ENCODE data around the gene FILIP1L. TPM values are rescaled to one million over a fixed set of nuclear protein-coding genes. Genes with fewer than 3 reads are reported as not detected.

FILIP1L gene
- total and polyA plus RNA-seq, 2 of the 8 experiments (the other 6 are each of a cell fraction or from before 2014, with no cell fraction given): 0.06 to 0.09 TPM

DNA sequence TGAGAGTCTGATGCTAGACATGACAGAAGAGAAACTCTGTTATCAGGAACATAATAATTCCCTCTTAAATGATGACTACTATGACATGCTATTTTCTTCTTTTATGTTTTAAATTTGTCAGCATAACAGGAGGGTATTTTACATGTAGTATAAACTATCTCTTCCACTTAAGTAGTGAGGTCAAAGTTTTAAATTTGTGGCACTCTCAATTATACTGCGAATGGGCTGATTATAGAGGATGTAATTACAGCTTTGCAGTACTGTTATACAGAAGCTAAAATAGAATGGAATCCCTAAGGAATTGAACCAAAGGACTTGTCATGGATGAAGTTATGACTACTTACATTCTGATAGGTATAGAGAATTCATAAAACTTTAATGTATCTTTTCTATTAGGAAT lies 262.3 kb downstream of the FILIP1L start:
- H2AK5ac ChIP-seq (ENCODE audit: low read depth, low read length): no peak overlapping the region
- H3K79me1 ChIP-seq (ENCODE audit: low read depth, low read length): peaks cover 6% of the 10 kb centered on the region
- H3K56ac ChIP-seq (replicated peaks; ENCODE audit: insufficient read length, low read depth, low read length): no peak overlapping the region
- H3K23me2 ChIP-seq (ENCODE audit: low read depth, low read length): no peaks in the 10 kb centered on the region
- peaks cover 2 to 8% (median 6%) of the 10 kb centered on the region in 4 experiments; a peak in 4 of 7 replicates for H3K4me1 ChIP-seq (replicated peaks in 1 of 4; ENCODE audit: control insufficient read depth in 3 of 4, insufficient read depth in 4 of 4, low read length in 3 of 4)
- H4K8ac ChIP-seq (ENCODE audit: extremely low read depth, insufficient read depth, low read length): no peak overlapping the region
- DNase-seq (ENCODE audit: low read depth in 1 of 2, low spot score in 2 of 2) (no peak), FAIRE-seq (no peak)
- ChIA-PET POLR2A (ENCODE audit: partially characterized antibody) (no interaction called here), CTCF (ENCODE audit: partially characterized antibody) (interaction anchor here (2.2 kb wide), 1 partner anchor 8 kb away, joined by 12 read pairs; no protein-coding TSS in a partner anchor)
- H3K23ac ChIP-seq (ENCODE audit: insufficient read length): no peak overlapping the region
- H3K4me2 ChIP-seq (ENCODE audit: insufficient read depth in 1 of 2, low read depth in 2 of 2, low read length in 2 of 2): no peak overlapping the region
- no peak overlapping the region for H2BK5ac ChIP-seq (ENCODE audit: low read depth, low read length)
- H4K20me1 ChIP-seq (replicated peaks in 1 of 2; ENCODE audit: control insufficient read depth in 1 of 2, insufficient read depth in 2 of 2, low read length in 2 of 2): peaks cover 2% of the 10 kb centered on the region in 2 experiments
- no peak overlapping the region for H2AFZ ChIP-seq (ENCODE audit: low read length)
- H3K27ac ChIP-seq (ENCODE audit: low read depth, low read length): no peak overlapping the region
- H2BK20ac ChIP-seq (ENCODE audit: low read length): no peak overlapping the region
- H3K27me3 ChIP-seq (replicated peaks in 1 of 4; ENCODE audit: control insufficient read depth in 3 of 4, extremely low read depth in 1 of 4, insufficient read depth in 3 of 4, low read length in 3 of 4): no peaks in the 10 kb centered on the region
- H3K18ac ChIP-seq (ENCODE audit: extremely low read depth, low read length): no peak overlapping the region
- H3K4ac ChIP-seq (replicated peaks; ENCODE audit: insufficient read length, low read depth, low read length): no peak overlapping the region
- no peak overlapping the region for H2BK120ac ChIP-seq (replicated peaks; ENCODE audit: low read depth, low read length)
- H4K5ac ChIP-seq (ENCODE audit: insufficient read length, low read depth, low read length): no peak overlapping the region
- H3K9me3 ChIP-seq (ENCODE audit: insufficient read depth in 2 of 2, low read depth in 1 of 2, low read length in 1 of 2): no peaks in the 10 kb centered on the region
- H2BK15ac ChIP-seq (ENCODE audit: low read length): no peak overlapping the region
- 96% methylated on average over 1 of the region's 1 CpG; no CpG with 5 or more reads in 1 of the 2 experiments for WGBS, 2 experiments (ENCODE audit: extremely low coverage in 1 of 2, insufficient coverage in 1 of 2, insufficient read length in 1 of 2, insufficient replicate concordance in 2 of 2, low coverage in 1 of 2, low lambda C conversion rate in 2 of 2, missing lambda C conversion rate in 1 of 2)
- H3K79me2 ChIP-seq (ENCODE audit: control insufficient read depth in 1 of 2, insufficient read depth in 2 of 2, low read length in 2 of 2): peaks cover 0 to 37% of the 10 kb centered on the region in 2 experiments; a peak in 2 of 4 replicates
- no peak overlapping the region for H3K9ac ChIP-seq (replicated peaks in 1 of 4; ENCODE audit: extremely low read depth in 1 of 4, low read depth in 3 of 4, low read length in 3 of 4)
- no peak overlapping the region for H3K4me3 ChIP-seq (ENCODE audit: extremely low read depth in 1 of 4, insufficient read depth in 2 of 4, low read depth in 3 of 4, low read length in 4 of 4)
- H3K36me3 ChIP-seq (ENCODE audit: control insufficient read depth in 2 of 4, insufficient read depth in 4 of 4, low read length in 3 of 4): no peaks in the 10 kb centered on the region
- H2BK12ac ChIP-seq (ENCODE audit: low read depth, low read length): no peak overlapping the region
- H3K14ac ChIP-seq (ENCODE audit: insufficient read length): no peak overlapping the region
- H4K91ac ChIP-seq (replicated peaks; ENCODE audit: insufficient read length, low read length): no peak overlapping the region
- TF ChIP-seq EZH2 (IDR thresholded peaks at IDR 0.05; ENCODE audit: low read depth, low read length, severe bottlenecking): no peak
- no peak for TF ChIP-seq SIX5 (IDR thresholded peaks at IDR 0.05; ENCODE audit: low read depth, low read length)
- no peak for TF ChIP-seq BRCA1 (IDR thresholded peaks at IDR 0.05; ENCODE audit: low read depth, low read length)
- TF ChIP-seq CREB1 (IDR thresholded peaks at IDR 0.05): no peak
- TF ChIP-seq, protein P1, sequence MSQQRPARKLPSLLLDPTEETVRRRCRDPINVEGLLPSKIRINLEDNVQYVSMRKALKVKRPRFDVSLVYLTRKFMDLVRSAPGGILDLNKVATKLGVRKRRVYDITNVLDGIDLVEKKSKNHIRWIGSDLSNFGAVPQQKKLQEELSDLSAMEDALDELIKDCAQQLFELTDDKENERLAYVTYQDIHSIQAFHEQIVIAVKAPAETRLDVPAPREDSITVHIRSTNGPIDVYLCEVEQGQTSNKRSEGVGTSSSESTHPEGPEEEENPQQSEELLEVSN (IDR thresholded peaks at IDR 0.05): no peak
- TF ChIP-seq KDM1A (IDR thresholded peaks at IDR 0.05; ENCODE audit: borderline replicate concordance, low read length): no peak
- no peak for TF ChIP-seq CEBPB (IDR thresholded peaks at IDR 0.05; ENCODE audit: low read depth, low read length)
- TF ChIP-seq, protein P2, sequence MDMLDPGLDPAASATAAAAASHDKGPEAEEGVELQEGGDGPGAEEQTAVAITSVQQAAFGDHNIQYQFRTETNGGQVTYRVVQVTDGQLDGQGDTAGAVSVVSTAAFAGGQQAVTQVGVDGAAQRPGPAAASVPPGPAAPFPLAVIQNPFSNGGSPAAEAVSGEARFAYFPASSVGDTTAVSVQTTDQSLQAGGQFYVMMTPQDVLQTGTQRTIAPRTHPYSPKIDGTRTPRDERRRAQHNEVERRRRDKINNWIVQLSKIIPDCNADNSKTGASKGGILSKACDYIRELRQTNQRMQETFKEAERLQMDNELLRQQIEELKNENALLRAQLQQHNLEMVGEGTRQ (IDR thresholded peaks at IDR 0.05; ENCODE audit: low read length): no peak
- TF ChIP-seq RFX5 (IDR thresholded peaks at IDR 0.05; ENCODE audit: borderline replicate concordance, low read depth, low read length): no peak
- TF ChIP-seq TAF1 (IDR thresholded peaks at IDR 0.05; ENCODE audit: low read depth, low read length): no peak
- no peak for TF ChIP-seq JUN (IDR thresholded peaks at IDR 0.05; ENCODE audit: low read depth, low read length)
- no peak for TF ChIP-seq RXRA (IDR thresholded peaks at IDR 0.05; ENCODE audit: insufficient read depth, low read depth, low read length)

Data from H1 (cell line).